ENCODE measurements around the gene MMS22L.

The MMS22L gene

GRCh38 chr6:97207383-97207782 lies 75.6 kb downstream of the MMS22L start:
- TF ChIP-seq REST (IDR thresholded peaks at IDR 0.05; ENCODE audit: insufficient read depth in 1 of 2, low read depth in 2 of 2, low read length in 2 of 2) (no peak), TAF1 (IDR thresholded peaks at IDR 0.05; ENCODE audit: borderline replicate concordance, insufficient read depth, low read length) (no peak), FOXP2 (optimal IDR thresholded peaks at IDR 0.05; ENCODE audit: borderline replicate concordance, extremely low read depth, extremely low read length, insufficient read depth) (no peak)

- no peak for TF ChIP-seq REST (IDR thresholded peaks at IDR 0.05; ENCODE audit: insufficient read depth in 1 of 2, low read depth in 2 of 2, low read length in 2 of 2)
- TF ChIP-seq POLR2AphosphoS5 (IDR thresholded peaks at IDR 0.05; ENCODE audit: low read depth, low read length): no peak
- no peak for TF ChIP-seq TAF1 (IDR thresholded peaks at IDR 0.05; ENCODE audit: borderline replicate concordance, insufficient read depth, low read length)
- TF ChIP-seq FOXP2 (optimal IDR thresholded peaks at IDR 0.05; ENCODE audit: borderline replicate concordance, extremely low read depth, extremely low read length, insufficient read depth): no peak
- TF ChIP-seq SIN3A (IDR thresholded peaks at IDR 0.05; ENCODE audit: borderline replicate concordance, insufficient read depth, low read length): no peak
These were observed 77.0 kb downstream of the MMS22L start for GRCh38 chr6:97205966-97206365.

GRCh38 chr6:97203343-97203742 lies 79.7 kb downstream of the MMS22L start:
- TF ChIP-seq POLR2AphosphoS5 (IDR thresholded peaks at IDR 0.05; ENCODE audit: low read depth, low read length): no peak
- no peak for TF ChIP-seq REST (IDR thresholded peaks at IDR 0.05; ENCODE audit: insufficient read depth in 1 of 2, low read depth in 2 of 2, low read length in 2 of 2)
- TF ChIP-seq SIN3A (IDR thresholded peaks at IDR 0.05; ENCODE audit: borderline replicate concordance, insufficient read depth, low read length): no peak
- TF ChIP-seq TAF1 (IDR thresholded peaks at IDR 0.05; ENCODE audit: borderline replicate concordance, insufficient read depth, low read length): no peak
- no peak for TF ChIP-seq FOXP2 (optimal IDR thresholded peaks at IDR 0.05; ENCODE audit: borderline replicate concordance, extremely low read depth, extremely low read length, insufficient read depth)

GRCh38 chr6:97198046-97198565 lies 84.9 kb downstream of the MMS22L start:
- TF ChIP-seq FOXP2 (optimal IDR thresholded peaks at IDR 0.05; ENCODE audit: borderline replicate concordance, extremely low read depth, extremely low read length, insufficient read depth) (no peak), SIN3A (IDR thresholded peaks at IDR 0.05; ENCODE audit: borderline replicate concordance, insufficient read depth, low read length) (no peak), POLR2AphosphoS5 (IDR thresholded peaks at IDR 0.05; ENCODE audit: low read depth, low read length) (no peak), TAF1 (IDR thresholded peaks at IDR 0.05; ENCODE audit: borderline replicate concordance, insufficient read depth, low read length) (no peak), REST (IDR thresholded peaks at IDR 0.05; ENCODE audit: insufficient read depth in 1 of 2, low read depth in 2 of 2, low read length in 2 of 2) (no peak)

GRCh38 chr6:97195117-97195516 lies 87.9 kb downstream of the MMS22L start:
- no peak for TF ChIP-seq TAF1 (IDR thresholded peaks at IDR 0.05; ENCODE audit: borderline replicate concordance, insufficient read depth, low read length)
- TF ChIP-seq SIN3A (IDR thresholded peaks at IDR 0.05; ENCODE audit: borderline replicate concordance, insufficient read depth, low read length): no peak
- no peak for TF ChIP-seq POLR2AphosphoS5 (IDR thresholded peaks at IDR 0.05; ENCODE audit: low read depth, low read length)
- TF ChIP-seq REST (IDR thresholded peaks at IDR 0.05; ENCODE audit: insufficient read depth in 1 of 2, low read depth in 2 of 2, low read length in 2 of 2): no peak
- no peak for TF ChIP-seq FOXP2 (optimal IDR thresholded peaks at IDR 0.05; ENCODE audit: borderline replicate concordance, extremely low read depth, extremely low read length, insufficient read depth)

All from PFSK-1 (cell line).